Testis (tissue), 2 donors: ENCODE measurements around the gene DDX49.

ENCODE experiments used
- CTCF ChIP-seq, 3 experiments: fragments of 450-650 bp in 2 of 3; fragments of 200-600 bp in 1 of 3; sonication (generic) in 1 of 3; IDR thresholded peaks; one replicate each; pipeline ENCODE4 v1.5.1; 2016 to 2019; ENCODE audit warnings: antibody characterized with exemption in 3 of 3, mild to moderate bottlenecking in 2 of 3, moderate library complexity in 1 of 3
- POLR2A ChIP-seq: fragments of 450-650 bp; IDR thresholded peaks from one replicate; pipeline ENCODE4 v1.6.1; 2017; ENCODE audit warnings: antibody characterized with exemption, mild to moderate bottlenecking, moderate library complexity

DNA sequence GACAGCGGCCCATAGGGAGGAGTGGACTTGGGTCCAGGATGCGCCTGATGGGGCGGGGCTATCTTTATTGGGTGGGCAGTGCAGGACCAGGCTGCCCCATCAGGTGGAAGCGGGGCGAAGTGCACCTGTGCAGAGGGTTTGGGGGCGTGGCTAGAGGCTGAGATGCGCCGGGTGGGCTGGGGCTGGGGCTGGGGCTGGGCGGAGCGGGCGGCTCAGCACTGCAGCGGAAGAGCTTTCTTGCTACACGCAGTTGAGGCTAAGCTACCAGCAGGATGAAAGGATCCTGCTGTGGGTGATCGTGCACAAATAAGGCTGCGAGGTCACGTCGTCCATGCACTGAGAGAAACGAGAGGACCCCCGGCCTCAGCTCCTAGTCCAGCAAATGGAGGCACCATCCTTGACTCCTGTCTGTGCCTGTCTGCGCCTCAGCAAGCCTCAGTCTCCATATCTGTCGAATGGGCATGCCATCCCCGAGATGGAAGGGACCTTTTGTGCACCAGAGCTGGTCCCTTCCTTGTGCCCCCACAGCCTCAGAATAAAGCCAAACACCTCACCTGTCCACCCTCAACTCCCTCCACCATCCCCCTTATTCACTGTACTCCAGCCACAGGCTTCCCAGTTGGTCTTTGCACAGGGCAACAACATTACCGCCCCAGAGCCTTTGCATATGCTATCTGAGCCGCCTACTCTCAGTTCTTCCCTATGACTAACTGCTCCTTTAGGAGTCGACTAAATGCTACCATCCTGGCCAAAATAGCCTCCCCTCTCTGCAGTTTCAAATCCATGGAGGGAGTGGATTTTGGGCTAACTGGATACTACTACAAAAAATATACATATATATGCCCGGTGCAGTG, 42.5 kb downstream of the DDX49 start:
- TF ChIP-seq CTCF (IDR thresholded peaks at IDR 0.05) = no peak
- TF ChIP-seq POLR2A = no peak
